NK-92 (cell line): Measurements from ENCODE around the gene ZNF182.
"Not testable (repeated sequence)": the region's sequence is repeated elsewhere in the genome, so short reads cannot be mapped to it uniquely, and the experiment has no call there.

ENCODE experiments used
- DNase-seq: peaks from one replicate; lab custom pipeline; 2025; ENCODE audit not compliant: unreplicated experiment; lab: John Stamatoyannopoulos, UW

ZNF182 gene

DNA sequence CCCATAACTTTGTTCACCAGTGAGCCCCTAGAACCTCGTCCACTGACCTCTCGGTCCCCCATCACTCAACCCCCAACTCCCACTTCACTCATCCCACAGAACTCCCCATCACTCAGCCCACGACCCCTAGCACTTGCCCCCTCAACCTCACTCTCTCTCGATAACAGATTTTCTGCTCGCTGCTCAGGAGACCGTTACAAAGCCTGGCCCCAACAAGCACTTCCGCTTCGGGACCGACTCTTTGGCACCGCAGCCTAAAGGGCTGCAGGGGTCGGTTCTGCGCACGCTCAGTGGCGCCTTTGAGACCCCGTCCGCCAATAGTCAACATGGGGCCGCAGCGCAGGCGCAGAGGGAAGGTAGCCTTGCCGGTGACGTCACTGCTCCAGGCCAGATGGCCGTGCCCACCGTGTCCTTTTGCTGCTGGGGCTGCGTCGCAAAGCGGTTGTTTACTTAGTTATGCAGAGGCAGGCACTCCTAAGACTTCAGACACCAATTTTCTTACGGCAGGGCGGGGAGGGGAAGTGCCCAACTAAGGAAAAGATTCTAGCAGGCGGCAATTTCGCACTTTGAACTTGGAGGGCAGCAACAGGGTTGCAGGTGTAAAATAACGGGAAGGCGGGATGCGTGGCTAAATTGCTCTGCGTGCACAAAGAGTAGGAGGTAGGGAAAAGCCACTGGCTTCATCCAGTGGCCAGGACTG, at the start of gene ZNF182:
ZNF182 (minus strand) TSS at position 232 of the 700 bp plus-strand sequence. CDS start 1,380 bp downstream, outside the sequence.
- DNase-seq = peak; percentile 56

GRCh38 chrX:48046846-48047245, 43.1 kb upstream of the ZNF182 start:
- no peak for DNase-seq

- DNase-seq = no peak
Measured at GRCh38 chrX:48045410-48046311, 41.9 kb upstream of the ZNF182 start.

DNA sequence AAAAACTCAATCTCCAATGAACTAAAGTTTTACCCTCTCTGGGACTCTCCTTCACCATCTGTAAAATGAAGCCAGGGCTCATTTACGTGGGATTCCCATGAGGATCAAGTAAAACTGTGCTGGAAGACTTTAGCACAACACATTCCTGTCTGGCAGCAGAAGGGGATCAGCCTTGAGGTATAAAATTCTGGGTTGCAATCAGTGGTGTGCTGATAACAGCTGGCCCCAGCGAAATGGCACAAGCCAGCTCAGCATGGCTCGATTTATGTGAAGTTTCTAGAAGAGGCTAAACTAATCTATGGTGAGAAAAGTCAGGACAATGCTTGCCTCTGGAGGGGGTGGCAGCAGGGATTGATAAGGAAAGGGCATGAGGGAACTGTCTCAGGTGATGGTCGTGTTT, 39.3 kb upstream of the ZNF182 start:
- no peak for DNase-seq

GRCh38 chrX:48035891-48036290, 32.1 kb upstream of the ZNF182 start:
- no peak for DNase-seq

DNA sequence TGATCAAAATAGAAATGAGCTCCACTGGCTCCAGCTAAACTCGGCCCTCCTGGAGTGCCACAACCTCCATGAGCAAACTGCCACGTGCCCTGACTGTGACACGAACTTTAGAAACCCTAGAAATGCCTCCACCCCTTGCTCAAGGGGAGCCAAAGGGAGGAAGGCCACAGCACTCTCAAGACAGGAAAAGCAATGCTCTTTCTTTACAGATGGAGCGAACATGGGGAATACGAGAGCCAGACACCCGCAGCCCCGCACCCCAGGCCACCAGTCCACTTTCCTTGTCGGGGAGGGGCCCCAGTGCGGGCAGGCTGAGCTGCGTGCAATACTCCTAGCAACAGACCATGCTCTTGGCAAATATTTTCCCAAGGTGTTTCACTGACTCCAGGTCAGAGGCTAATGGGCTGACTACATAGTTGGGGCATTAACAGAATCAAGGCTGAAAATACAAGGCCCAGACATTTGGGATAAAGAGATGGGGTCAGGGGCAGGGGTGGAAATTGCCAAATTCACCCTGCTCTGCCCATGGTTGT, 26.9 kb upstream of the ZNF182 start:
- DNase-seq = not testable (repeated sequence)

- DNase-seq = no peak
Measured at GRCh38 chrX:48030237-48030636, 26.4 kb upstream of the ZNF182 start.

- DNase-seq = no peak
Measured at GRCh38 chrX:48028091-48028490, 24.3 kb upstream of the ZNF182 start.

DNA sequence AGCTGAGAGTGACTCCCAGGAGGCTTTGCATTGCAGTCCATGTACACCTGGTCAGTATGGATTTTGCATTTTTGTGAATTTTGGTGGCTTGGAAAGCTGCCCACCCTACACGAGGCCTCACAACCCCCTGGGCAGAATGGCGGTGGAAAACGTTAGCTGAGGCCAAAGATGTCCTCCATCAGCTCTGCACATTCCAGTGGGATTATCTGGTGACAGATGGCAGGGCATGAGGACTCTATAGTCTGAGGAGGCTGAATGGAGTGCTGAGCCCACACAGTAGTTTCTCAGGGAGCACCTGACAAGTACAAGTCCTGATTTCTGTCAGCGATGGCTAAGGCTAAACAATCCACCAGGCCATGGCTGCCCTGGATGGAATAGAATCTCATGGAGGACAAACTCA, 23.8 kb upstream of the ZNF182 start:
- not testable (repeated sequence) for DNase-seq

GRCh38 chrX:48025561-48025960, 21.8 kb upstream of the ZNF182 start:
- no peak for DNase-seq

DNA sequence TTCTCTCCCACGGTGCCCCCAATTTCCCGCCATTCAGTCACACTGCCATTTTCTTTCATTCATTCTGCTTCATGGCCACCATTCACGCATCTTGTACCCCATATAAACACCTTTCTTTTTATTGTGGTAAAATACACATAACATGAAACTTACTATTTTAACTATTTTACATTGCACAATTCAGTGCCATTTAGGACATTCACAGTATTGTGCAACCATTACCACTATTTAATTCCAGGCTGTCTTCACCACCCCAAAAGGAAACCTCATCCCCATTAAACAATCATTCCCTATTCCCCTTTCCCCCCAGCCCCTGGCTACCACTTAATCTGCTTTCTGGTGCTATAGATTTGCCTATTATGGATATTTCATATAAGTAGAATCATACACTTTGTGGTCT, 18.9 kb upstream of the ZNF182 start:
- no peak for DNase-seq

GRCh38 chrX:48022100-48022499, 18.3 kb upstream of the ZNF182 start:
- DNase-seq = no peak

GRCh38 chrX:48021026-48021900, 17.5 kb upstream of the ZNF182 start:
- DNase-seq = no peak

- not testable (repeated sequence) for DNase-seq
Measured at GRCh38 chrX:48020472-48020871, 16.7 kb upstream of the ZNF182 start.

GRCh38 chrX:48019892-48020291, 16.1 kb upstream of the ZNF182 start:
- DNase-seq = not testable (repeated sequence)

DNA sequence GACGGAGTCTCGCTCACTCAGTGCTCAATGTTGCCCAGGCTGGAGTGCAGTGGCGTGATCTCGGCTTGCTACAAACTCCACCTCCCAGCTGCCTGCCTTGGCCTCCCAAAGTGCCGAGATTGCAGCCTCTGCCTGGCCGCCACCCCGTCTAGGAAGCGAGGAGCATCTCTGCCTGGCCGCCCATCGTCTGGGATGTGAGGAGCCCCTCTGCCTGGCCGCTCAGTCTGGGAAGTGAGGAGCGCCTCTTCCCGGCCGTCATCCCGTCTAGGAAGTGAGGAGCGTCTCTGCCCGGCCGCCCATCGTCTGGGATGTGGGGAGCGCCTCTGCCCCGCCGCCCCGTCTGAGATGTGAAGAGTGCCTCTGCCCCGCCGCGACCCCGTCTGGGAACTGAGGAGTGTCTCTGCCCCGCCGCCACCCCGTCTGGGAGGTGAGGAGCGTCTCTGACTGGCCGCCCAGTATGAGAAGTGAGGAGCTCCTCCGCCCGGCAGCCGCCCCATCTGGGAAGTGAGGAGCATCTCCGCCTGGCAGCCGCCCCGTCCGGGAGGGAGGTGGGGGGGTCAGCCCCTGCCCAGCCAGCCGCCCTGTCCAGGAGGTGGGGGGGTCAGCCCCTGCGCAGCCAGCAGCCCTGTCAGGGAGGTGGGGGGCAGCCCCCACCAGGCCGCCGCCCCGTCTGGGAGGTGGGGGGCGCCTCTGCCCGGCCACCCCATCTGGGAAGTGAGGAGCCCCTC, 13.0 kb upstream of the ZNF182 start:
- DNase-seq = not testable (repeated sequence)

DNA sequence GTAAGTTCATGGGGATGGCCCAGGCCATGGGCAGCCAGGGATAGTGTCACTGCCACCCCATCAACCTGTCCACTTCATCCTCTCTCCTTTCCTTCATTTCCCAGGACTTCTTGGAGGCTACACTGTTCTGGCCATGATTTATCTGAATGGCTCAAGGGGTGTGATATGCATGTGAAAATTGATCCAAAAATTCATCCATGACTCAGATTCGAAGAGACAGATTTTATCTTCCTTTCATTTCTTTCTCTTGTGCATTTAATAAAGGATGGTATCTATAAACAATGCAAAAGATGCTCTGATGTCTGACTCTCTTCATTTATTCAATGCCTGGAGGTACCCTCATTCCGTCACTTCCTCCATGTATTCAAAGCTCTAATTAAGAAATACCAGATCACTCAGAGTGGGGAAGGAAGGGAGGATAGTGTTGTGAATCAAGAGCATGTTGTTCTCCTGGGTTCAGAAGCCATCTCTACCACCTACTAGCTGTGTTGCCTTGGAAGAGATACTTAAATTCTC, 5.7 kb upstream of the ZNF182 start:
- not testable (repeated sequence) for DNase-seq

- not testable (repeated sequence) for DNase-seq
Measured at GRCh38 chrX:48006688-48007087, 2.9 kb upstream of the ZNF182 start, which contains the start of gene SPACA5. Gene SPACA5, plus strand, starts transcription at chrX:48006988. Its CDS starts 815 bp downstream, at chrX:48007803.

DNA sequence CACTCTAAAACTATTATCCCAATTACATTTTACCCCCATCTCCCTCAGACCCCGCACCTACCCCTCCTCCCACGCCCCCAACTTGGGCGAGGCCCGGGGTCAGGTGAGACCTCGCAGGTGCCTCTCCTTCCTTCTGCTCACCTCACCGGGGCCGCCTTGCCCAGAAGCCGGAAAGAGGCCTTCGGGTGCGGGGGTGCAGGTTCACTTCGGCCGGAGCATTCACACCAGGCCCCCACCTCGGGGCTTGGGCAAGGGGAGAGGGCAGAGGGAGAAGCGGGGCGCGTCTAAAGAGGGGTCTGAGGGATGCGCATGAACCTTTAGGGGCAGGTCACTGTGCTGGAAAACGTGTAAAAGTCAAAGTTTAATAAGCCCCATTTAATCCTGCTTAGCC, 427 bp downstream of the ZNF182 start:
- DNase-seq = no peak

DNA sequence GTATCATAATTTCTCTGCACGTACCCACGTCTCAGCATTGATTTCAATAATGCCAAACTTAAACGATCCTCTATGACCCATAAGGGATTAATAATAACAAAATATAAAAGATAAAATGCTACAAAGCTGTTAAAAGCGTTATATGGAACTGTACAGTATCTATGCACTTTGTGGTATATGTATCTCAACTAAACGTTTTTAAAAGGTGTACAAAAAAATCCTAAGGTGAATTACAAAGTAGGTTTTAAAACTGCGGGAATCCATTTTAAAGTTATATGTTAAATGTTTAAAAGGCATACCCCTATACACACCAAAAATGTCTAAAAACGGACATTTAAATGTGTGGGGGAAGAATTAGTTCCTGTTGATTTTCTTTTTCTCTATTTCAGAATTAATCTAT, 860 bp downstream of the ZNF182 start:
- no peak for DNase-seq
